K562 (cell line): Measurements from ENCODE around the gene NDUFAB1.

Experiments used
- ELF1 ChIP-seq: fragments of 200-800 bp; sonication (Bioruptor generic); IDR thresholded peaks from 2 replicates; pipeline ENCODE4 v1.6.1; 2016; ENCODE audit warnings: missing genetic modification characterization, missing compliant biosample characterization
- POLR2AphosphoS5 ChIP-seq: IDR thresholded peaks from 2 replicates; pipeline ENCODE4 v1.6.1; 2011; ENCODE audit warnings: mild to moderate bottlenecking, low read depth, low read length, moderate library complexity; ENCODE audit not compliant: control insufficient read depth, insufficient read depth
- ZBTB43 ChIP-seq: sonication (generic); formaldehyde crosslinking; IDR thresholded peaks from 2 replicates; pipeline ENCODE4 v1.8.0; 2023; ENCODE audit warnings: mild to moderate bottlenecking, missing genetic modification reagents
- ZNF717 ChIP-seq: fragments of 250-450 bp; sonication (Bioruptor Pico); IDR thresholded peaks from 2 replicates; pipeline ENCODE4 v1.5.0; 2021

GRCh38 chr16:23634461-23635036 is 38.4 kb upstream of the NDUFAB1 start:
- no peak for TF ChIP-seq ZBTB43 (CRISPR knock-in tag)
- TF ChIP-seq POLR2AphosphoS5, result no peak
- no peak for TF ChIP-seq ELF1 (tag)
- no peak for TF ChIP-seq ZNF717
